ENCODE measurements around the gene ADARB2. TPM values are rescaled to one million over a fixed set of nuclear protein-coding genes. Genes with fewer than 3 reads are reported as not detected.

Gene ADARB2
- total and polyA plus RNA-seq, 2 experiments from 2014 or later: 2.0 to 5.0 TPM

GRCh38 chr10:1513221-1513620, 224.1 kb downstream of the ADARB2 start (continued):
- TF ChIP-seq REST (IDR thresholded peaks at IDR 0.05; ENCODE audit: unreplicated experiment): no peak

GRCh38 chr10:1509011-1509530, 228.3 kb downstream of the ADARB2 start:
- no peak overlapping the region for H3K27ac Mint-ChIP-seq
- Histone ChIP-seq H3K9me2 (ENCODE audit: insufficient read depth) (peaks cover 9% of the 10 kb centered on the region; the same call in 1 of the 2 replicates), H3K36me3 (ENCODE audit: insufficient read depth) (no peaks in the 10 kb centered on the region), H3K4me3 (no peak overlapping the region), H3K4me2 (no peak overlapping the region), H3K27ac (ENCODE audit: low read depth) (no peak overlapping the region), H4K20me1 (replicated peaks; ENCODE audit: insufficient read depth) (no peaks in the 10 kb centered on the region), H2AFZ (no peak overlapping the region), H3K4me1 (ENCODE audit: insufficient read depth) (no peaks in the 10 kb centered on the region), H3K27me3 (ENCODE audit: insufficient read depth) (no peaks in the 10 kb centered on the region), H3K79me2 (replicated peaks; ENCODE audit: insufficient read depth) (no peaks in the 10 kb centered on the region), H3F3A (replicated peaks; ENCODE audit: low read depth) (no peaks in the 10 kb centered on the region)
- no peaks in the 10 kb centered on the region for H3K36me3 Mint-ChIP-seq (ENCODE audit: low read depth)
- H3K4me3 Mint-ChIP-seq: no peak overlapping the region
- H3K4me1 Mint-ChIP-seq: peaks cover 5% of the 10 kb centered on the region; the same call in 1 of the 3 replicates
- H3K9me3 Mint-ChIP-seq: peaks cover 5% of the 10 kb centered on the region
- ATAC-seq: no peak
- H3K27me3 Mint-ChIP-seq (ENCODE audit: insufficient read depth, low read depth, poor library complexity): peaks cover 3% of the 10 kb centered on the region
- no peak for DNase-seq (ENCODE audit: low spot score)
- TF ChIP-seq JUNB (IDR thresholded peaks at IDR 0.05; ENCODE audit: unreplicated experiment): no peak
- TF ChIP-seq ZNF462 (CRISPR knock-in tag; IDR thresholded peaks at IDR 0.05): no peak
- no peak for TF ChIP-seq EZH2 (IDR thresholded peaks at IDR 0.05; ENCODE audit: low read depth, unreplicated experiment)
- no peak for TF ChIP-seq ETS1 (IDR thresholded peaks at IDR 0.05)
- no peak for TF ChIP-seq REST (IDR thresholded peaks at IDR 0.05; ENCODE audit: unreplicated experiment)
- no peak for TF ChIP-seq EZH2phosphoT487 (IDR thresholded peaks at IDR 0.05; ENCODE audit: unreplicated experiment)
- TF ChIP-seq ZNF331 (CRISPR knock-in tag; IDR thresholded peaks at IDR 0.05; ENCODE audit: low read depth): no peak
